GM23248 (cell line): ENCODE results near the gene DCDC2.

Experiments
- EZH2 ChIP-seq: fragments of 200-600 bp; sonication (generic); IDR thresholded peaks from 2 replicates; pipeline ENCODE4 v1.6.1; 2018; ENCODE audit warnings: antibody characterized with exemption, mild to moderate bottlenecking; ENCODE audit not compliant: insufficient read depth, poor library complexity, severe bottlenecking
- EZH2phosphoT487 ChIP-seq: fragments of 200-600 bp; sonication (generic); IDR thresholded peaks from 2 replicates; pipeline ENCODE4 v1.6.1; 2018; ENCODE audit warnings: antibody characterized with exemption, moderate library complexity, mild to moderate bottlenecking, low read depth; ENCODE audit not compliant: insufficient read depth

DNA sequence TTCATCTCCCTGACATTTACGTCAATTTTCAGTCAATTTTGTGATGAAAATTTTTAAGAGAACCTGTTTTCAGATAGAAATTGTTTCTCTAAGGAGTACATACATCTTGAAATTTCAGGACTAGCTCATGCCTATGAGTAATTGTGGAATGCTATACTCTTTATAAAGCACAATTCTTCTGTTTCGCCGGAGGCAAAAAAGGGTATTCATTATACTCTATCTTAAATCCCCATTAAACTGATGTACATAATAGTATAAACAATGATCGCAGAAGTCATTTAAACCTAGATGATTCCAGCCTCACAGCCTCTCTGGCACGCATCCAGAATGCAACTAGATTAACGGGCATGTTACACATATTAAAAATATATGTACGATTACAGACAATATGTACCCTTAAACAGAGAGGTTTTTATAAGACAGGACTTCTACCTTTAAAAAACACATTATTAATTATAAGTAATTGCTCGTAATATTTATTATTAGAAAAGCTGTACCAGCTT, 169.2 kb downstream of the DCDC2 start:
- TF ChIP-seq EZH2 (no peak), EZH2phosphoT487 (no peak)
